HG03439 (cell line): ENCODE results near the gene GRB10.
A peak's percentile ranks its signal among the peaks of the same experiment; 100 is the strongest.

Source experiments
- ATAC-seq: cut with Tn5 transposase; IDR thresholded peaks from one replicate; pipeline ENCODE4 v1.9.1; 2021; ENCODE audit warnings: mild to moderate bottlenecking, moderate library complexity; ENCODE audit not compliant: unreplicated experiment

GRB10 gene

GRCh38 chr7:50641442-50642405 lies 141.0 kb downstream of the GRB10 start:
- no peak for ATAC-seq

DNA sequence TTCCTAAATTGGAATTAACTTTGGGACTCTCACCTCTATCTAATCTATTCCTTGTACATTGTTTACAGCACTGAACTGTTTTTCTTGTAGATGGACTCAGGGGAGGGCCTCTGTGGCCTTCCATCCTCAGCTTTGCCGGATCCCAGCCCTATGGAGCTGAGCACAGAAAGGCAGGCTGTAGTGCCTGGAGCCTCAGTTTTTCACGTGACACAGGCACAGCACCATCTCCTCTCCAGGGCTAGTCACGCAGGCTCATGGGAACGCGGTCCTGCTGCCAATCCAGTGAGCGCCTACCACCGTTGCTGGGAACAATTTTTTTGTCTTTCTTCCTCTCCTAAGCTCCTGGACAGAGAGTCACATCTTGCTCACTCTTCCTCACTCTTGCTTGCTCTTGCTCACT lies 141.9 kb downstream of the GRB10 start:
- no peak for ATAC-seq

DNA sequence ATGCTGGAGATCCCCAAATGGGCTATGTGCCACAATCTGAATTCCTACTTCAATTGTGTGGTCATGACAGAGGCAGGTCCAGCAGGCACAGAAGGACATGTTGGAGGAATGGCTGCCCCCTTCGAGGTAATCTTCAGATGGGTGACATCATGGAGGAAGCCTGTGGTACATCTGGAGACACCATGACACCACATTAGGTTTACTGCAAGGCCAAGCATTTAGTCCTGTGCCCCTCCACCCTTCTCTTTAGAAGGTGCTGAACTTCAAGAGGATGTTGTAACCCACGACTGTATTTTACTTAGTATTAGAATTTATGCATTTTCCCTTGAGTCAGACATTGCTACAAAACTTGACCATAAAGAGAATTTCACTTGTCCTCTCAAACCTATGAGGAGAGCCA lies 142.4 kb downstream of the GRB10 start:
- ATAC-seq: no peak

GRCh38 chr7:50637725-50638643 lies 144.7 kb downstream of the GRB10 start:
- no peak for ATAC-seq

DNA sequence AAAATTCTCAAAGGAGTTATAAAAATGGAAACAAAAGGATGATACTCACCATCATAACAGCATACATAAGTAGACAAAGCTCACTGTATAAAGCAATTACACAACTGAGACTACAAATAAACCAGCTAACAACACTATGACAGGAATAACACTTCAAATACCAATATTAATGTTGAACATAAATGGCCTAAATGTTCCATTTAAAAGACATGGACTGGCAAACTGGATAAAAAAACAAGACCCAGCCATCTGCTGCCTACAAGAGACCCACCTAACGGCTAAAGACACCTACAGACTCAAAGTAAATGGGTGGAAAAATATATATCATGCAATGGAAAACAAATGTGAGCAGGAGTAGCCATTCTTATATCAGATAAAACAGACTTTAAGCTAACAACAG lies 148.3 kb downstream of the GRB10 start:
- ATAC-seq: no peak

DNA sequence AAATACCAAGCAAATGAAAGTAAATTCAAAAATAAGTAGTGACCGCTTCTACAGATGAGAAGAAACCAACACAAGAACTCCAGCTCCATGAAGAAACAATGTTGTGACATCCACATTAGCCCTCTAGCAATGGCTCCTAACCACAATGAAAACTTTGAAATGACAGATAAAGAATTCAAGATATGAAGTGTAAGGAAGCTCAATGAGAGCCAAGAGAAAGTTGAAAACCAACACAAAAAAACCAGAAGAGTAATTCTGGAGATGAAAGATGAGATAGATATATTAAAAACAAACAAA lies 149.3 kb downstream of the GRB10 start:
- ATAC-seq: no peak

GRCh38 chr7:50632561-50633413 lies 149.9 kb downstream of the GRB10 start:
- ATAC-seq: peak; percentile 71

DNA sequence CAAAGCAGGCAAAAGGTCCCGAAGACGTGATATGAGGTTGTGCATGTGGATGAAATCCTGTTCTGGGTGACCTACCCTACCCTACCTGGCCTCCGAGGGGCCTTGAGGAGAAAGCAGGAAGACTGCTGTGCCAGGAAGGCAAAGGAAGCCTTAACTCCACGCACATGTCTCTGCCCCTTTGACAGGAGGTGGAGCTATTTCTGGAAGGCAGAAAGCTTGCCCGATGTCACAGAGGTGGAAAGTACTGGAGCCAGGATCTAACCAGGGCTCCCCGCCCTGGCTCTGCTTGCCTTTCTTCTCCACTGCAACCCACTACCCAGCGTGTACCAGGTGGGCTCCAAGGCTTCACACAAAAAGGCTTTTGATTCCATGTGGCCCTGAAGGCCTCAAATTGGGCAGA lies 151.1 kb downstream of the GRB10 start:
- ATAC-seq: no peak

DNA sequence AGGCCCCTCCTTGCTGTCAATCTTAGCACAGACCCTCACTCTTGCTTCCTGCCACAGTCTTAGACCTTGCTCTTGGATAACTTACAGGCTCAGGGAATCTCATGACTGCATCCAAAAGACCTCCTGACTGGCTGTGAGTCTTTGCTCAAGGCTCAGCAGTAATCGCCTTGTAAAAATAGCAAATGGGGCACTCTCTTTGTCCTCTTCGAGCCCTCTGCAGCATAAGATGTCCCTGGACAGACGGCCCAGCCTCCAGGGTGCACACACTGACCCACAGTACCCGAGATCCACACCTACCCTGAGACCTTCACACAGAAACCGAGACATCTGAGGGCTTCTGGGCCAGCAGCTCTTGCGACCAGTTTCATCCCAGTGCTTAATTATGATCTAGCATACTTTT lies 151.6 kb downstream of the GRB10 start:
- ATAC-seq: no peak

GRCh38 chr7:50629238-50629901 lies 153.3 kb downstream of the GRB10 start:
- no peak for ATAC-seq

- no peak for ATAC-seq
These were observed 154.1 kb downstream of the GRB10 start for GRCh38 chr7:50628434-50629084.

DNA sequence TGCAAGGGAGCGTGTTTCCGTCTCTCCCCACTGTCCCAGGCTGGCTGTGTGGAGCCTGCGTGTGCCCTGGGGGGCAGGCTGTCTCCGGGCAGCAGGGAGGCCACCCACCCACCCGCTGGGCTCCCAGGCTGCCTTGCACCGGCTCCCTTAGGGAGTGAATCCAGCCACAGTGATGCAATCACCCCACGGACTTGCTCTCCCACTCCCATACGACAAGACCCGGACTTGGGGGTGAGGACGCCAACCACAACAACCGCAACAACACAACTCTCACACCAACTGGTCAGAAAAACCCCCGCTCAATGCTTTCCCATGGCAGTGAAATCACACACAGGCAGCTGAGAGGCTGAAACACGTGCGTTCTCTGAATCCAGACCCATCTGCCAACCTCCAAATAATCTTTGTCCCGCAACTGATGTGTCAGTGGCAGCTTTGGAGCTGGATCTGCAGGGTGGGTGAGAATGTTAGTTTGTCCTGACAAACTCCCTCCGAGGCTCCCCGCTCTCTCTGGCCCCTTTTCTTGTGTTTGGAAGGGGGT lies 154.8 kb downstream of the GRB10 start:
- ATAC-seq: no peak

- no peak for ATAC-seq
These were observed 156.4 kb downstream of the GRB10 start for GRCh38 chr7:50626286-50626685.

GRCh38 chr7:50625360-50625759 lies 157.3 kb downstream of the GRB10 start:
- ATAC-seq: no peak

GRCh38 chr7:50622821-50623220 lies 159.9 kb downstream of the GRB10 start:
- ATAC-seq: no peak

DNA sequence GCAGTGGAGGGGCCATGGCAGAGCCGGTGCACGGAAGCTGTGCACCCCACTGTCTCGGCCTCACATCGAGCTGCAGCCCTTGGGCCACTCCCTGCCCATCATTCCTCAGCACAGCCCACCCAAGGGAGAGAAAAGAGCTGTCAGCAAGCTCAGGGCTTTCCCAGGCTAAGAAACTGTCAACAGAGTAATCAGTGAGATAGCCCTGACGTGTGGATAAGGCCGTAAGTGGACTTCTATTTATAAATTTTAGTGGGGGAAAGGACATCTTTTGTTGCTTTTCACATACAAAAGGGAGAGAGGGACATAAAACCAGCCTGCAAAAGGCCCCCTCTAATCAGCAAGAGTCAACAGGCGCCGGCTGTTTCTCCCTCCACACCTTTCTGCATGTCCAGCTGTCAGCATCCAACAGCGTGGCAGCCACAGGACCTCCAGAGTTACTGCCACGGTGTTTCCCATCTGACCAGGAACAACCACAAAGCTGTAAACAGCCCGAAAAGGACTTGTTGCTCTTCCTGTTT lies 160.7 kb downstream of the GRB10 start:
- ATAC-seq: no peak

DNA sequence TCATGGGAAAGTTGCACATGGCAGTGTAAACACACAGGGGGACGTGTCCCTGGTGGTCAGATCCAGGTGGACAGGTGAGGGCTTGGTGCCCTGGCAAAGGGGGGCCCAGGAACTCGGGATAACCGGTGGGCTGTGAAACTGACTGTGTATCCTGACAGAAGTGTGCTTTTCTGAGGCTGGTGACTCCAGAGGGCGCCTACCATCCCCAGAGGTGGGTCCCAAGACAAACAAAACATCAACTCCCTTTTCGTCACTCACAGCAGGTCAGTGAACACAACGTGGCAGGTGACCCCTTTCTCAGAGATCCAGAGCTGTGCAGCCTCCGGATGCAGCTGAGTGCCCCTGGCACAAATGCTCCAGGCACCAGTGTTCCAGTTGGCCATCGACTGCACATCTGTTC lies 161.5 kb downstream of the GRB10 start:
- no peak for ATAC-seq

DNA sequence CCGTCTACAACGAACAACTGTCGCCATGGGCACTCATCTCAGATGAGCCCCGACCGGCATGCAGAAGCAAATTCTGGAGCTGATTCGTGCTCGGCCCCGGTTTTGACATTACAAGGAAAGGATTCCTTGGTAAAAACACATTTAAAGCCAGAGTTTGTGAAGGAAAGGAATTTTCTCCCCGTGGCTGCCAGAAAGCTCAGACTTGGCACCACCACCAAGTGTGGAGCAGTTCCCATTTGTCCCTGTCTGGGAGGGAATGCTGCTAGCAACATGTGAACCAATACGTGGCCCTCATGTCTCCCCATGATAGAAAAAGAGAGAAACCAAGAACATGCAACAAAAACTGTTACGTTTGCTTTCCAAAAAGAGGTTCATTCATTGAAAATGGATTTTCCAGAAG lies 162.3 kb downstream of the GRB10 start:
- ATAC-seq: no peak

DNA sequence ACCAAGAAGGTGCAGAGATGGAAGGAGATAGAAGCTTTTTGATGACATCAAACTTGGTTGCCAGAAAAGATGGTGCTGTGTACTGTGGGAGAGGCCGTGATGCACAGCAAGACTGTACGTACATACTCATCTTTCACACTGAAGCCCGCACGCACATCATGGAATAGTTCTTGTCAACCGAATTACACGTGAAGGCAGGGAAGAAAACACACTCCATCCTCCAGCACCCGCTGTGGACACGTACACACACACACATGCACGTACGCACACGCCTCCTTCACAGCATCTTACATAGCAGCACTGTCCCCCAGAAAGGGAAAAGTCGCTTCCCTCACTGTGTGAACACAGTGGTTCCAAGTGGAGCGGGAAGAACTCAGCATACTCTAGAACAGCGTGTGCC lies 163.0 kb downstream of the GRB10 start:
- no peak for ATAC-seq
